ENCODE measurements around the gene BBIP1.

BBIP1 gene

GRCh38 chr10:110931769-110932381, 12.9 kb upstream of the BBIP1 start:
- H3K4me2 ChIP-seq (ENCODE audit: low read length), result no peak overlapping the region
- H3K36me3 ChIP-seq (ENCODE audit: control insufficient read depth, low read length), result peaks cover 28% of the 10 kb centered on the region
- TF ChIP-seq CTCF (IDR thresholded peaks at IDR 0.05; ENCODE audit: low read depth, low read length, poor library complexity, severe bottlenecking), result no peak
- no peak for TF ChIP-seq EZH2phosphoT487 (IDR thresholded peaks at IDR 0.05; ENCODE audit: borderline replicate concordance, low read length)
- peaks cover 35% of the 10 kb centered on the region for H3K4me1 ChIP-seq (ENCODE audit: control insufficient read depth, low read length)
- no peaks in the 10 kb centered on the region for H3K9me2 ChIP-seq (replicated peaks; ENCODE audit: control insufficient read depth, low read length)
- peaks cover 100% of the 10 kb centered on the region for H3K79me2 ChIP-seq (ENCODE audit: control insufficient read depth, low read length)
- no peak overlapping the region for H3K4me3 ChIP-seq (ENCODE audit: low read length)
- H3K9me3 ChIP-seq (ENCODE audit: control insufficient read depth, insufficient read depth, low read length), result no peaks in the 10 kb centered on the region
- peaks cover 18% of the 10 kb centered on the region for H4K20me1 ChIP-seq (ENCODE audit: control insufficient read depth, insufficient read depth, low read depth, low read length)
- no peaks in the 10 kb centered on the region for H3F3A ChIP-seq (ENCODE audit: control insufficient read depth, insufficient read depth)
- no peaks in the 10 kb centered on the region for H3K27me3 ChIP-seq (ENCODE audit: control insufficient read depth, low read length)
- no peak overlapping the region for H3K27ac ChIP-seq (ENCODE audit: low read depth, low read length)

GRCh38 chr10:110927461-110927860, 8.5 kb upstream of the BBIP1 start:
- no peak overlapping the region for H3K4me3 ChIP-seq (ENCODE audit: low read length)
- H4K20me1 ChIP-seq (ENCODE audit: control insufficient read depth, insufficient read depth, low read depth, low read length), result peaks cover 40% of the 10 kb centered on the region
- no peaks in the 10 kb centered on the region for H3K9me2 ChIP-seq (replicated peaks; ENCODE audit: control insufficient read depth, low read length)
- no peak for TF ChIP-seq CTCF (IDR thresholded peaks at IDR 0.05; ENCODE audit: low read depth, low read length, poor library complexity, severe bottlenecking)
- TF ChIP-seq EZH2phosphoT487 (IDR thresholded peaks at IDR 0.05; ENCODE audit: borderline replicate concordance, low read length), result no peak
- H3K27ac ChIP-seq (ENCODE audit: low read depth, low read length), result no peak overlapping the region
- no peaks in the 10 kb centered on the region for H3K9me3 ChIP-seq (ENCODE audit: control insufficient read depth, insufficient read depth, low read length)
- peaks cover 100% of the 10 kb centered on the region for H3K79me2 ChIP-seq (ENCODE audit: control insufficient read depth, low read length)
- no peak overlapping the region for H3K4me2 ChIP-seq (ENCODE audit: low read length)
- no peaks in the 10 kb centered on the region for H3F3A ChIP-seq (ENCODE audit: control insufficient read depth, insufficient read depth)
- peaks cover 22% of the 10 kb centered on the region for H3K36me3 ChIP-seq (ENCODE audit: control insufficient read depth, low read length)
- no peaks in the 10 kb centered on the region for H3K27me3 ChIP-seq (ENCODE audit: control insufficient read depth, low read length)
- peaks cover 76% of the 10 kb centered on the region for H3K4me1 ChIP-seq (ENCODE audit: control insufficient read depth, low read length)

GRCh38 chr10:110923856-110924493, 5.0 kb upstream of the BBIP1 start:
- no peak for TF ChIP-seq CTCF (IDR thresholded peaks at IDR 0.05; ENCODE audit: low read depth, low read length, poor library complexity, severe bottlenecking)
- H3K36me3 ChIP-seq (ENCODE audit: control insufficient read depth, low read length), result peaks cover 36% of the 10 kb centered on the region
- H3K4me1 ChIP-seq (ENCODE audit: control insufficient read depth, low read length), result peaks cover 70% of the 10 kb centered on the region
- H3K9me3 ChIP-seq (ENCODE audit: control insufficient read depth, insufficient read depth, low read length), result no peaks in the 10 kb centered on the region
- H3K4me3 ChIP-seq (ENCODE audit: low read length), result peak overlapping the region; percentile 19; the same call in 1 of the 2 replicates
- no peak overlapping the region for H3K27ac ChIP-seq (ENCODE audit: low read depth, low read length)
- no peaks in the 10 kb centered on the region for H3K27me3 ChIP-seq (ENCODE audit: control insufficient read depth, low read length)
- no peaks in the 10 kb centered on the region for H3K9me2 ChIP-seq (replicated peaks; ENCODE audit: control insufficient read depth, low read length)
- peaks cover 93% of the 10 kb centered on the region for H3K79me2 ChIP-seq (ENCODE audit: control insufficient read depth, low read length)
- H4K20me1 ChIP-seq (ENCODE audit: control insufficient read depth, insufficient read depth, low read depth, low read length), result peaks cover 41% of the 10 kb centered on the region
- peak overlapping the region; percentile 41 for H3K4me2 ChIP-seq (ENCODE audit: low read length)
- H3F3A ChIP-seq (ENCODE audit: control insufficient read depth, insufficient read depth), result peaks cover 8% of the 10 kb centered on the region
